SK-N-DZ (cell line): ENCODE measurements around the gene HSPA1L.
"Not testable (repeated sequence)": the region's sequence is repeated elsewhere in the genome, so short reads cannot be mapped to it uniquely, and the experiment has no call there.

Experiments
- DNase-seq: peaks from one replicate; pipeline ENCODE4 v3.0.0-alpha.2; 2015; ENCODE audit warnings: low spot score

The HSPA1L gene

GRCh38 chr6:31837369-31838113 is 22.5 kb upstream of the HSPA1L start:
- DNase-seq, result no peak

DNA sequence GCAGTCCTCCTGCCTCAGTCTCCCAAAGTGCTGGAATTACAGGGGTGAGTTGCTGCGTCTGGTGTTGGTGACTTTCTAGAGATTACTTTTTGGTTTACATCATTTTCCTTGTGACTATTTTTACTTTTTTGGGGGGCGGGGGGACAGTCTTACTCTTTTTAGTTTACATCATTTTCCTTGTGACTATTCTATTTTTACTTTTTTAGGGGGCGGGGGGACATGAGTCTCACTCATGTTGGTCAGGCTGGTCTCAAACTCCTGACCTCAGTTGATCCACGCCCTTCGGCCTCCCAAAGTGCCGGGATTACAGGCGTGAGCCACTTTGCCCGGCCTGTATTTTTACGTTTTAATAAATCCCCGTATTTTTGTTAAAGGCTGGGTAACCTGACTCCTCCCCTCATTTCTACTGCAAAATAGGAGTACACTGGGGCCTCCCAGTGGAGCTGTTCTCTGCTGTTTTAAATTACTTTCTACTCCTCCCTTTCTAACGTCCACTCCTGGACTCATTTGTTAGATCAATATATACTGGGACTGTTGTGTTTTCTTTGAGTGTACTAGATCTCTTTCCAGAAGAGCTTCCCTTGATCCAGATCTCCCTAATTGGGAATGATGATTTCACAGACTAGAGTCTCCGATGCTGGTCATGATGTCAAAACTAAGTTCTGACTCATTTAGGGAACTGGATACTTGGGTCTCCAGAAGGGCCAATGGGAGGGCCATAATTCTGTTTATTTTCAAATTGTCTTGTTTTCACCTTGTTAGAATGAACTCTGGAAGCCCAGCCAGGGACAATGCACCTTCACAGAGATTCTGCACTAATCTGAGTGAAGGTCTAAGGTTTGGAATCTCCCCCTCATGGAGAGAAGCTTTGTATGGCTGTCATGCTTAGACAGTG is 21.6 kb upstream of the HSPA1L start:
- DNase-seq, result no peak

DNA sequence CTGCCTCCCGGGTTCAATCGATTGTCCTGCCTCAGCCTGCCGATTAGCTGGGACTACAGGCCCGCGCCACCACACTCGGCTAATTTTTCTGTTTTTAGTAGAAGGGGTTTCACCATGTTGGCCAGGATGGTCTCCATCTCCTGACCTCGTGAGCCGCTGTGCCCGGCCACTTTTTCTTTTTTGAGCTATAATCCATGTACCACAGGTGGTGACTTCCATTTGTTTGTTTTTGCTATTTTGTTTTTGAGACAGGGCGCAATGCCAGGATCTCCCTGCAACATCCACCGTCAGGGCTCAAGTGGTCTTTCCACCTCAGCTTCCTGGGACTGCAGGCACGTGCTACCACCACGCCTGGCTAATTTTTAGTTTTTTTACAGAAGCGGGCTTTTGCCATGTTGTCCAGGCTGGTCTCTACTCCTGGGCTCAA is 21.0 kb upstream of the HSPA1L start:
- no peak for DNase-seq

DNA sequence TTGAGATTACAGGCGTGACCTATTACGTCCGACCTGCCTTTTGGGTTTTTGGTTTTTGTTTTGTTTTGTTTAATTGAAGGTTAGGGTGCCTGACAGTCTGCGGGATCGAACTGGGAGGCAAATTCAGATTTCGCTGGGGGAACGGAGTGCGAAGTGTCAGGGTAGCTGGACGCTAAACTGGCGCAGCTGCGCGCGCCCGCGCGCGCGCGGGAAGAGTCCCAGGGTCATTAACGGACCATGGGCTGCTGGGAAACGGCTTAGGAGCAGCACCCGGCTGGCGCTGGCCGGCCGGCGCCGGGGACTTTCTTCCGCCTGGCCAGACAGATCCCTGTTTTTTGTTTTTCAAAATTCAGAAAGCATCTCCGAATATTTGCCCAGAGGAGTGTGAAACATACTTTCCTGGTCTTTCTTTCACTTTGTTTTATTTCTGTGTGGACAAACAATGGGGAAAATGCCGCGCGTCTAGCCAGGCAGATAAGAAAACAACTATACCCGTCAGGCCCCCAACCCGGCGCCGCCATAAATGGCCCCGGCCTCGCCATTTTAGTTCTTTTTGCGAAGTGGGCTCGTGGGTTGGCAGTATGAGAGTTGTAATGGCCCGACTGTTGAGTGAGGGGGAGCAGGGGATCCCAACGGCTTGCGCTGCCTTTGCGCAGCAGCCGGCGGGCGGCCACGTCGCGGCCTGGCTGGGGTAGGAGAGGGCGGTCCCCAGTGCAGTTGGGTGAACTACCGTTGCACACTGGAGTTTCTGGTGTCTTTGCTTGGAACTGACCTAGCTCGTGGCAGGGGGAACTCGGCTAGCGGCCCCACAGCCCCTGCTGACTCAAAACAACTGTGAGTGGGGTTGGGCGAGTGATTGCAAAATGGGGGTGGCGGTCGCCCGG is 19.5 kb upstream of the HSPA1L start:
- DNase-seq, result peak; percentile 92

GRCh38 chr6:31831350-31832215 is 16.5 kb upstream of the HSPA1L start:
- no peak for DNase-seq

DNA sequence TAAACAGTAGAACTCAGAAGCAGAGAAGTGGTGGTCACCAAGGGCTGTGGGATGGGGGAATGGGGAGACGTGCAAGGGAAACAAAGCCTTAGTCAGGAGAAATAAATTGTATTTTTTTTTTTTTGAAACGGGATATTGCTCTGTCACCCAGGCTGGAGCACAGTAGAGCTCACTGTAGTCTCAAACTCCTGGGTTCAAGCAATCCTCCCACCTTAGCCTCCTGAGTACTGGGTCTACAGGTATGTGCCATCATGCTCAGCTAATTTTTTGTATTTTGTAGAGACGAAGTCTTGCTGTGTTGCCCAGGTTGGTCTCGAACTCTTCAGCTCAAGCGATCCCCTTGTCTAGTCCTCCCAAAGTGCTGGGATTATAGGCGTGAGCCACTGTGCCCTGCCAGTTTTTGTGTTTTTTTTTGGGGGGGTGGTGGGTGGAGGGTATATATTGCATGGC is 15.8 kb upstream of the HSPA1L start:
- DNase-seq, result no peak

- DNase-seq, result peak; percentile 59
Observed at GRCh38 chr6:31829633-31830283, 14.7 kb upstream of the HSPA1L start.

DNA sequence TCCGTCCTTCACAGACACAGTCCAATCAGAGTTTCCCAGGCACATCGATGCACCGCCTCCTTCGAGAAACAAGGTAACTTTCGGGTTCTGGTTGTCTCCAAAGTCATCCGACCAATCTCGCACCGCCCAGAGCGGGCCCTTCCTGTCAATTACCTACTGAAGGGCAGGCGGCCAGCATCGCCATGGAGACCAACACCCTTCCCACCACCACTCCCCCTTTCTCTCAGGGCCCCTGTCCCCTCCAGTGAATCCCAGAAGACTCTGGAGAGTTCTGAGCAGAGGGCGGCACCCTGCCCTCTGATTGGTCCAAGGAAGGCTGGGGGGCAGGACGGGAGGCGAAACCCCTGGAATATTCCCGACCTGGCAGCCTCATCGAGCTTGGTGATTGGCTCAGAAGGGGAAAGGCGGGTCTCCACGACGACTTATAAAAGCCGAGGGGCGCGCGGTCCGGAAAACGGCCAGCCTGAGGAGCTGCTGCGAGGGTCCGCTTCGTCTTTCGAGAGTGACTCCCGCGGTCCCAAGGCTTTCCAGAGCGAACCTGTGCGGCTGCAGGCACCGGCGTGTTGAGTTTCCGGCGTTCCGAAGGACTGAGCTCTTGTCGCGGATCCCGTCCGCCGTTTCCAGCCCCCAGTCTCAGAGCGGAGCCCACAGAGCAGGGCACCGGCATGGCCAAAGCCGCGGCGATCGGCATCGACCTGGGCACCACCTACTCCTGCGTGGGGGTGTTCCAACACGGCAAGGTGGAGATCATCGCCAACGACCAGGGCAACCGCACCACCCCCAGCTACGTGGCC is 12.4 kb upstream of the HSPA1L start, which contains the start of gene HSPA1B:
Gene HSPA1B (plus strand): TSS at position 453 of the 794 bp plus-strand sequence. CDS start 213 bp downstream, at position 666.
- DNase-seq, result peak; percentile 100

DNA sequence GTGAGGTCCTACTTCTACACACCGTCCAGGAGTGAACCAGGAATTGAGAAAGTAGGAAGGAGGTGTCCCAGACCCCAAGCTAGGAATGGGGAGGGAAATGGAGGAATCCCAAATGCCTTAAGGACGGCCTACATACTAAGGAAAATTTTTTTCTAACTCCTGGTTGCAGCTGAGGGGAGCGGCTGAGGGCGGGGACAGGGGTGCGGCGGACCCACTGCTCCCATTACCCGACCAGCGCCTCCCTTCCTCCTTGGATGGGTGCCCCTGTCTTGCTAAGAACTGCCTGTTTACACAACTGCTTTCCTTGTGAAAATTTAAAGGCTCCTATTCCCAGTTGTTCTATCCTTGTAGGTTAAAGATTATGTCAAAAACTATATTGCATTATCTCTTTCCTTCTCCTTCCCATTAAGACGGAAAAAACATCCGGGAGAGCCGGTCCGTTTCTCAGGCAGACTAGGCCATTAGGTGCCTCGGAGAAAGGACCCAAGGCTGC is 11.8 kb upstream of the HSPA1L start:
- DNase-seq, result no peak

GRCh38 chr6:31825553-31825952 is 10.5 kb upstream of the HSPA1L start:
- no peak for DNase-seq

GRCh38 chr6:31823592-31824196 is 8.6 kb upstream of the HSPA1L start:
- DNase-seq, result not testable (repeated sequence)

DNA sequence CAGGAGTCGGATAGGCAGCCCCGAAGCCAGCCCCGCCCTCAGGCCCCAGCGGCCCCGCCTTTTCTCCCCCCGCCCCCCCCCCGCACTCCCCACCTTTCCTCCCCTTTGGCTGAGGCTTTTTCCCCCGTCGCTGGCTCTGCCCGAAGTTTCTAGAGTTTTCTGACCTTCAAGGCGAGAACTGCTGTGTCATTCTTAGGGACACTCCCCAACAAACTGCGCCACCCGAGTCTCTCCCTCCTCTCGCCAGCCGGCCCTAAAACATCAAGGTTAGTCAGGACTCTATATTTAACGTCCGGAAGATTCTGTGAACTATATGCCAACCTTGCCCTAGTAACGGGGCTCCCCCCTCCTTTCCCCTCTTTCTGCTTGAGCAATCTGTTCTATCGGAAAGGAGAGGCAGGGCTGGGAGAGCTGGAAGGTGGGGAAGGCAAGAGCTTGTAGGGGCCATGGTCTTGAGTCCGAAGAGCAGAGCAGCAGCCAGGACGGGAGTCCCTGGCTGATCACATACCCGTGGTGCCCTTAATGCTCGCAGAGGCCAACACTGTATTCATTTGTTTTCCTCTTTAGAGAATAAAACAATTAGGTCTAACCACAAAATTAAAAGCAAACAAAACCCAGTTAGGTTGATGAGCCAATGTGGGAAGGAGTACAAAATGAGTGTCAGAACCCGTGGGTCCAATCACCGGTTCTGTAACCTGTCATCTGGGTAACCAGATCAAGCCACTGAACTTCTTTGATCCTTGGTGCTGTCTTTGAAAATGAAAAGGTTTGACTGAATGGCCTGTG is 7.1 kb upstream of the HSPA1L start:
- peak; percentile 48 for DNase-seq

GRCh38 chr6:31821301-31822035 is 6.4 kb upstream of the HSPA1L start:
- DNase-seq, result peak; percentile 68

DNA sequence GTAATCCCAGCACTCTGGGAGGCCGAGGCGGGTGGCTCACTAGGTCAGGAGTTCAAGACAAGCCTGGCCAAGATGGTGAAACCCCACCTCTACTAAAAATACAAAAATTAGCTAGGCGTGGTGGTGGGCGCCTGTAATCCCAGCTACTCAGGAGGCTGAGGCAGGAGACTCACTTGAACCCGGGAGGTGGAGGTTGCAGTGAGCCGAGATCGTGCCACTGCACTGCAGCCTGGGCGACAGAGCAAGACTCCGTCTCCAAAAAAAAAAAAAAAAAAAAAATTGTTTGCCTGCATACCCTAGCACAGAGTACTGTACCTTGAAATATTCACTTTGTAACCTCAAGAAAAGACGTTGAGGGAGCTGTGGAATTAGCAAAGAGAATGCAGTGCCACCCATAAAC is 5.3 kb upstream of the HSPA1L start:
- not testable (repeated sequence) for DNase-seq

- DNase-seq, result no peak
Observed at GRCh38 chr6:31819871-31820299, 4.8 kb upstream of the HSPA1L start.

DNA sequence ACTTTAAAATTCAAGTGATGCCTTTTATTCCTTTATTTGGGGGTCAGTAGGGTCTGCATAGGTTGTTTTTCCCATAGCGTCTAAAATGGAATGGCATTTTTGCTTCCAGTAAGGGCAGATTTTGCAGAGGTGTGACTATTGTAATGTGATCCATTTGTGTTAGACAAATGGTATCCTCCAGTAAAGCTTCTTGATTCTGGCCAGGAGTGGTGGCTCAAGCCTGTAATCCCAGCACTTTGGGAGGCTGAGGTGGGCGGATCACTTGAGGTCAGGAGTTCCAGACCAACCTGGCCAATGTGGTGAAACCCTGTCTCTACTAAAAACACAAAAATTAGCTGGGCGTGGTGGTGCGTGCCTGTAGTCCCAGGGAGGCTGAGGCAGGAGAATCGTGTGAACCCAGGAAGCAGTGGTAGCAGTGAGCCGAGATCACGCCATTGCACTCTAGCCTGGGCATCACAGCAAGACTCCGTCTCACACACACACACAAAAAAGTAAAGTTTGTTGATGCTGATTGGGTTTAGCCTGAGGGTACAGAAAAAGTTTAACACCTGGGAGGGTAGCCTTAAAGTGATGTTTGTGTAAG is 2.9 kb upstream of the HSPA1L start:
- not testable (repeated sequence) for DNase-seq
